GM21367 (cell line): ENCODE data around the gene LRRTM2.

Experiments
- ATAC-seq: cut with Tn5 transposase; IDR thresholded peaks from one replicate; pipeline ENCODE4 v1.9.1; 2021; ENCODE audit not compliant: unreplicated experiment

The LRRTM2 gene

DNA sequence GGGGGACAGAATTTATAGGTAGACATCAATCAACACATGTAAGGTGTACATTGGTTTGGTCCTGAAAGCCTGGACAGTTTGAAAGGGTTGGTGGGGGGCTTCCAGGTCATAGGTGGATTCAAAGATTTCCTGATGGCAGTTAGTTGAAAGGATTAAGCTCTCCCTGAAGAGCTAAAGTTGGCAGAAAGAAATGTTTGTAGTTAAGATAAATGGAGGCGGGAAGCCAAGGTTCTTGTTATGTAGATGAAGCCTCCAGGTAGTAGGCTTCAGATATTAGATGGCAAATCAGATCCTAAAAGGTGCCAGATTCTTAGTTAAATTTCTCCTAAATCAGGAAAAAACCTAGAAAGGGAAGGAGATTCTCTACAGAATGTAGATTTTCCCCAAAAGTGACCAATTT, 9.0 kb upstream of the LRRTM2 start:
- no peak for ATAC-seq

DNA sequence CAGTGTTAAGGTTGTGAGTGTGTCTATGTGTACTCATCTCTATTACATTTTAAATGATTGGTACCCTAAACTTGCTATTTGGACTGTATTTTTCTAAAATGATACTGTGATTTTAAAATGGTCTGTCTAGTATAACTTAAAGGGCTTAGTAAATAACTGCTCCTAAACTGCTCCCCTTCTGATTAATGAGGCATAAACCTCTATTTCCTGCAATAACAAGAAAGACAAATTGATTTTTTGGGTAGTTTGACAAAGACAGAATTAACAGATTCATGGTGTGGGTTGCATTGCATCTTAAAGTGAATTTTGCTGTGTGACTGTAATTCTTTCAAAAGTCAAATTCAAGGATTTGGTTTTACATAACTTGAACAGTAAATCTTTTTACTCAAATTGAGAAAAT, 8.1 kb upstream of the LRRTM2 start:
- ATAC-seq, result no peak

DNA sequence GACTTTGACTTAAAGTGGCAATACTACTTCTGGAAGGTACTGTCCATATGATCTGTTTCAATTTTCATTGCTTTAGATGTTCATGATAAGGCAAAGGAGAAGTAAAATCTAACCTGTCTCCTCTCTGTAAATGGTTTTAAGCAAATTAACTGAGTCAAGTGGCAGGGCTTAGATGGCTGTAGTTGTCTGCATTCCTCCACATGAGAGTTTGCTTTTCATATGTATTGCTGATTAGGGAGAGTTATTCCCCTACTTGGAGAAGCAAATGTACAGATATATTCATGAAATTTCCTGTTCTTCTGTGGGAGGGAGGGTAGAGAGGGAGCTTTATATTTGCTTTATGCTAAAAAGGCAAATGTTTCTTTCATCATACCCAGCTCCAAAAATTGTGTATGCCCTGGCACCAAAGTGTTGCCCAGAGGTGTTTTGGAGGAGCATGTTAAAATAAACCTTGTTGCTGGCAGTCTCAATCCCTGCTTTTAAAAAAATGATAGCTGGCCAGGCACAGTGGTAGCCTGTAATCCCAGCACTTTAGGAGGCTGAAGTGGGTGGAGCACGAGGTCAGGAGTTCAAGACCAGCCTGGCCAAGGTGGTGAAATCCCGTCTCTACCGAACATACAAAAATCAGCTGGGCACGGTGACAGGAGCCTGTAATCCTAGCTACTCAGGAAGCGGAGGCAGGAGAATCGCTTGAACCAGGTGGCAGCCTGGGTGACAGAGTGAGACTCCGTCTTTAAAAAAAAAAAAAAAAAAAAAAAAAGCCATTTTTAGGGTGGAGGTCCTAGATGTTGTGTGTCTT, 3.5 kb upstream of the LRRTM2 start:
- ATAC-seq, result no peak

DNA sequence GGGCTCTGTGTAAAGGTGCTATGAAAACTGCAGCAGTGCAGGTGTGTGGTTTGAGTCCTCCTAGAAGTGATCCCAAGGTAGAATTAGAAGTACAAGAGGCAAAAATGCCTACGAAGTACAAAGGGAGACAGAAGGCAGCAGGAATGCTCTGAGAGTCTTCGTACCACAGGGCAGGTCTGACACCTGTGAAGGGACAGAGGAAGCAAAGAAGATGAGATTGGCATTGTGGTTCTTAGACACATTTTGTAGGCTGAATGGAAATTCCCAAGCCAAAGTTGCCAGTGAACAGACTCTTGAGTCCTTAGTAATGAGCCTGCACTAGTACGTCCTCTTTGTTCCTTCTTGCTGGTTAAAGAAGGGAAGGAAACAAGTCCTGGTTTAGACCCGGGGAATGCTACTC, 1.7 kb upstream of the LRRTM2 start:
- no peak for ATAC-seq

DNA sequence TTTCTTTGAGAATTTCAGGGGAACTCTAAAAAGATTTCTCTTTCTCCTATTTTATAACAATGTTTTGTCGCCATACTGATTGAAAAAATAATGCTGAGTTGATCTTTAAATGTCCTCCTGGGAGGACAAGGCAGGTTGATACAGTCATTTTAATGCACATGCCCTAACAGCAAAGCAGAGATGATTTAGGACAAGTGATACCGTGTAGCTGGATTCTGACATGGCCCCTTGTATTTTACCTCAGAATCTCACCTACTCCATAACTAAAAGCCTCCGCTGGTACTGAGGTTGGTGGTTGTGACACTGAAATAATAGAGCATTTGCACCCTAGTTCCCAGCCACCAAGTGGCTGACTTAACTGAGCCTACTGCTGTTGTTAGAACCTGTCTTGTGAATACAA, 811 bp upstream of the LRRTM2 start:
- ATAC-seq, result no peak

DNA sequence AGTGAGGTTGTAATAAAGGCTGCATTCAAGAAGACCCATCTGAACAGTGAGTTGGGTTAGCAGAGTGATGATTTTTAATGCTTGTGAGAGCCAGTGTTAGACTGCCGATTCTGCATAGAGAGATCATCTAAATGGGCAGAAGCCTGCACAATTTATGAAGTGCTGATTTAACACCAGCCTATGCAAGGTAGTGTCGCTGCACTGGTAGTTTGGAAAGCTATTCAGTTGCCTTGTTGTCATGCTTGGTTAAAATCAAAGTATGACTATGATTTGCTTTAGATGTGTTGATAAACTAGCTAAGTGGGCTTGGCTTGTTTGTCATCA, 379 bp upstream of the LRRTM2 start:
- ATAC-seq, result no peak

DNA sequence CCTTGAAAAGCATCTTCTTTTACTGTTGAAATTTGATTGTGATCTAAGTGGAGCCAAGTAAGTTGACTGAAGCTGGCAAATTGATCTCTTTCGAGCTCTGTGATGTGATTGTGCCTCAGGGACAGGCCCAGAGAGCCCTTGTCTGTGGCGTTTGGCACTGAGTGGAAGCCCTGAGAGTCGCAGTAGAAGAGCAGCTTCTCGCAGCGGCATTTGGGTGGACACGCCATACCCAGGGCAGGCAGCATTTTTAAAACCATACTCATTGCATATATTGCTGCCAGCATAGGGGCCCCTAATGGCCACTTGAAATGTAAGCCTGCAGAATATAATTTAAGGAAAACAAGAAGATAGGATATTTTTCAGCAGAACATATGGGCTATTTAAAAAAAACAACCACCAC, 894 bp downstream of the LRRTM2 start:
- ATAC-seq, result no peak

DNA sequence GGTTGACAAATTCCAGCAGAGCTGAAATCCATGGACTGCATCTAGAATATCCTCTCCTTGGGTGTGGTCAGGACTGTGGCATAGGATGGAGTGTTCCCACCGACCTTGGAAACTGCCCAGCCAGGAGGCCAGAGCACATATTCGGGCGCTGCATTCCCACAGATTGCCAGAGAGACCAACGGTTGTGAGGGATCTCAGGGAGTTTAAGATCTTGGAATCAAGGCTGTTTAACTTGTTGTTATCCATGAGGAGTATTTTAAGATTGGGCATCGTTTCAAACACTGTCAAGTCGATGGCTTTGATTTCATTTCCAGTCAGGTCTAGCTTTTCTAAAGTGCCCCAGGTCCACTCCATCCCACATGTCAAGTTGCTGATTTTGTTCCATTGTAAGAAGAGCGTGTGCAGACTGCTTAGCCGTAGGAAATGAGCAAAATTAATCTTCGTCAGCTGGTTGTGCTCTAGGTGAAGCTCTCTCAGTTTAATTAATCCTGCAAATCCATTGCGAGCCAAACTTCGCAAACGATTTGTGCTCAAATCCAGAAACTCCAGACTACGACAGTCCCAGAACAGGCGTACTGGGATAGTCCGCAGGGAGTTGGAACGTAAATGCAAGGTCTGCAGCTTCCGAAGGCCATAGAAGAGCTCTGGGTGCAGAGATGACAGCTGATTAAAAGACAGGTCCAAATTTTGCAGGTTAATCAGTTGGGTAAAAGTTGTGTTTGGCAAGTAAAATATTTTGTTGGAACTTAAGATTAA, 1.5 kb downstream of the LRRTM2 start:
- ATAC-seq, result no peak

DNA sequence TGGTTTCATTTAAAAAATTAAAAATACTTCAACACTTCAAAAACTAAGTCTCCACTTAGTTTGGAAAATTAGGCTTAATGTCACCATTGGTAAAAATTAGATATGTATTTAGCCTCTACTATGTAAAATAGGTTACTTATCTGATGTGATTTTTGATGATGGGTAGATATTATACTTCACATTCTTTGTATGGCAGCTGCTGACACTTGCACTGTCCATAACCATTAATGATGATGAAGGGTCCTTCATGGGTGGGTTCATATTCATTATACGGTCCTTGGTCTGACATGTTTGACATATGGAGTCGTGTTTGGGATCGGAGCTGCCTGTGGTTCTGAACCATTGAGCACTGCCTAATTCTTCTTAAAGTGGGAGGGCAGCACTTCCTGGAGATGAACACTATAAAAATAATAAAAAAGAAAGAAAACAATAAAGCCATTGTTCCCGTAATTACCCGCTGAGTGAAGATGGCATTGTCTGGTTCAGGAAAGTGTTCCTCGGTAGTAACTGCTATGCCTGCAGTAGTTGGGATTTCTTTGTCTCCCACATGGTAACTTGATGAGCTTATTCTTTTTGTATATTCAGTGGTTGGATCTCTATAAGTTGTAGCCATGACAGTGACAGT, 2.2 kb downstream of the LRRTM2 start:
- ATAC-seq, result no peak

DNA sequence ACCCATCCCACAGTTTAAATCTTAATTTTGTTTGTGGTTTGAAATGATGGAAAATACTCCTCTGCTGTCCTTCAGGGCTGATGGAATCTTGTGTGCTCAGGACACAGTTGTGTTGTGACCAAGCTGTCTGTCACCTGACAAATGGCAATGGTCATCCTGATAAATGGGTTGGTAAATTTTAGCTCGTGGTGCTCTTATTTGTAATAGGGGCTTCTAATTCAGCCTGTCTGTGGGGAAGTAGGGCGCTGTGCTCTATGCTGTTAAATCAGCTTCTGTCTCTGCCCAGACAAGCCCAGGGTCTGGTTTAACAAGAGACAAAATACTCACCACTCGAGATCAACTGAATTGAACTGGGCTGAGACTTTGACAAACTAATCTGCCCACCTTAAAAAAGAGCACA, 4.5 kb downstream of the LRRTM2 start:
- no peak for ATAC-seq

DNA sequence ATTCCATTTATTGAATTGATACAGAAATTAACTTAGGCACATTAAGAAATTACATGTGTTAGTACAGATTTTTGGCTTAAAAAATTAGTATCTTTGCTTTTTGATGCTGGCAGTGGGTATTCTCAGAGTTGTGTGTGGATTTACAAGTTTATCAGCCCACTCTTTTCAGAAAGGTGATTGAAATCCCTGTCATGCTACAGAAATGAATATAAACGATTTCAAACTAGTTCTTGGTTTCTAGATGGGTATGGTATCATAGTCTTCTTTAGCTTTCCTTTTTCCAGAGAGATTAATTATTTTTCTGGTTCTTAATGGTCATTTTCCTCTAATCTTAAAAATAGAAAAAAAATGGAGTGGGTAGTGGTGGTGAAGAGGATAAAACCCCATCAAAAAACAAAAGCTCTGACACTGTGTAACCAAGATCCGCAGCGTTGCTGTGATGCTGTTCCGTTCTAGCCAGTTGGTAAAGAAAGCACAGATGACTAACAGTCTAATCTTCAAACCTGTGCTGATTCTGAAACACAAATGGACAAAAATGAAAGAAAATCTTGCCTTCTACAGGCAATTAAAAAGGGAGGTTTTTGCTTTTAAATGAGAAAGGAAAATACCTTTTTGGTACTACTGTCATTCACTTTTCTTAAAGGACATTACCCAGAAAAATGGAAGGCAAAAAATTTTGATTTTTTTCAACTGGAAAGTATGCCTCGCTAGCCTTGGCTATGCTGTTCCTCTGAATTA, 5.2 kb downstream of the LRRTM2 start:
- no peak for ATAC-seq

DNA sequence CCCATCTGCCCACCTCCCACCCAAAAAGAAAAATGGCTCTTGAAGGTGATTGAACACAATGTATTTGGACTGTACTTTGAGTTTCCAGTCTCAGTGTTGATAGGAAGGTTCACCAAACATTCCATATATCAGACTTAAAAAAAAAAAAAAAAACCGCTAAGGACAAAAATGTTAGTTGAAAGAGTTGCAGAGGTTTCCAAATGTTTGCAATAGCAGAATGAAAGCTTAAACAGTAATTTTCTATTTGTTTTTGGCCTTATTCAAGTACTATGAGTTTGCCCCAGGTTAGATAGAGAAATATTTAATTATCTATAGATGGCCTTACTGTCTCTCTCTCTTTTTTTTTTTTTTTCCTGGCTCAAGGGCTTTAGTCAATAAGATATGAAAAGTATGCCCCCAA, 6.1 kb downstream of the LRRTM2 start:
- no peak for ATAC-seq

DNA sequence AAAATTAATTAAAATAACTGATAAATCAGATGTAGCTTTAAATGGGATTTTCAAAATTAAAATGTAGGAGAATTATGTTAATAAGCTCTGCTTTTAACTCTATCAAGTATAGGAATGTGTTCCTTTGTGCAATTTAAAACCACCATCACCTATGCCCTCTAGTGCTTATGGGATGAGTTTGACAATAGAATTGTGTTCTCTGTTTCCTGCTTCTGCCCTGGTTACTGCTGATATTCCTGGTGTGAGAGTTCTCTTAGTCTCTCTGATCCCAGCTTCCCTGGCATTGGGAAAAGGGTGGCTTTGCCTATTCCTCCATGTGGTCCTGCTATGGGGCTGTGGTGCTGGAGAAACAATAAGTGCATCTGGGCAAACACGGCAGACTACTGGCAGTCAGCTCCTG, 8.1 kb downstream of the LRRTM2 start:
- no peak for ATAC-seq

DNA sequence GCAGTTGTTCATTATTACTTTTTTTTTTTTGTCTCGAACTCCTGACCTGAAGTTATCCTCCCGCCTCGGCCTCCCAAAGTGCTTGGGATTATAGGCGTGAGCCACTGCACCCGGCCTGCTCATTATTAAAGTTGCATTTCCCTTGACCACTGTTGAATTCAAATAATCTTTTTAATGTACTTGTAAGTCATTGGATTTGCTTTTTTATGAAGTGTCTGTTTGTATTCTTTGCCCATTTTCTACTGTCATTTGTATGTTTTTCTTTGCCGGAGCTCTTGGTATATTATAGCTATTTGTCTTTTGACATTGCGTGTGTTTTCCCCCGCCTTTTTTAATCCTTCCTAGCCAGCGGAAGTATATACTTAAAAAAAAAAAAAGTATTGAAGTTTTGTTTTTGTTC, 22.0 kb downstream of the LRRTM2 start:
- no peak for ATAC-seq

DNA sequence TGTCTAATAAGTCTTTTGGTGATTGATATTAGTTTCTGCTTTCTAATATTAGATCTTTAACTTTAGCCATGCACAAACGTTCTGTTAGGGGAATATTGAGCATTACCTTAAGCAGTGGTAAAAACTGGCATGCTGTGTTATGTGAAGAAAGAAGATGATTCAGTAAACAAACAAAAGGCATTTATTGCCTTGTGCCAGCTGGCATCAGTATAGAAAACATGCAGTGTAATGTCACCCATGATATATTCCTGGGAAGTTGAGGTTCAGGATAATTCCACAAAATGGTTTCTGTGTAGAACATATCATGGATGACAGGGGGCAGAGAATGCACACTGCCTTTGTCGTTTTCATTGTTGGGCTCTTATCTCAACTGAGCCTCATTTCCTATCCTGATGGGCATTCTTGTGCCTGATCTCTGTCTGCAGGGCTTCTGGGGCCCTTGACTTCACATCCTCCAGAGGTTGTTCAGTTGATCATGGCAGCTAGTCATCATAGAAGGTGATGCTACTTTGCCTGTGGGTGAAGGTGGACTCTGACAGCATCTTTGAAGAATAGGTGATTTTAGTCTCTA, 24.2 kb downstream of the LRRTM2 start:
- ATAC-seq, result no peak

DNA sequence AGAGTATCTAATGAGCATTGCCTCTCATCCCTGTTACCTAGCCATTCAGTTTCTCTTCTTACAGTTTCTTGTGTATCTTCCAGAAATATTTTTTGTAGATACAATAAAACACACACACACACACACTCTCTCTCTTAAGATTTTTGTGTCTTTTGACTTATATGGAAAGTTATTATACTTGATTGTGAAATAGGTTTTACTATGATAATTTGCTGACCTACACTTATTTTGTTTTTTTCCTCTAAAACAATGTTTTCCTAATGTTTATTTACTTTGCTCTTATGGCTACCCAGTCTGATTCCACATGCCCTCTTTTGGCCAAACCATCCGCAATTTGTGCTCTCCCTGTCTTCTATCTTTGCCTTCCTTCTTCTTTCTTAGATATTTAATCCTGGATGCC, 25.3 kb downstream of the LRRTM2 start:
- no peak for ATAC-seq

DNA sequence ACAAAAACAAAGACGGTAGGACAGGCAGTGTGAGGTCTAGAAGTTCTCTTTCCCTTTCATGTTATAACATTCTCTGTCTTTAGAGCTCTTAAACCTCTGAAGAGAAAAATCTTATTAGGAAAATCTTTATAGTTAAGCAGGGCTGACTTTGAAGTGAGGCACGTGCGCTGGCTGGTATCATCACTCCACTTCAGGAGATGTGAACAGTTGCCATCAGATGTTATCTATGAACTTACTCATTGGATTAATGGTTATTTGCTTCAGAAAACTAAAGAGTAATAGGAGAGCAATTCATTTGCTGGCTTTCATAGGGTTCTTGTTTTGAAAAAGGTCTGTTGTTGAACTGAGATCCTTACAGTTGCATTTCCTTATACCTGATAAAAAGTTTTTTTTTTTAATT, 25.7 kb downstream of the LRRTM2 start:
- no peak for ATAC-seq

DNA sequence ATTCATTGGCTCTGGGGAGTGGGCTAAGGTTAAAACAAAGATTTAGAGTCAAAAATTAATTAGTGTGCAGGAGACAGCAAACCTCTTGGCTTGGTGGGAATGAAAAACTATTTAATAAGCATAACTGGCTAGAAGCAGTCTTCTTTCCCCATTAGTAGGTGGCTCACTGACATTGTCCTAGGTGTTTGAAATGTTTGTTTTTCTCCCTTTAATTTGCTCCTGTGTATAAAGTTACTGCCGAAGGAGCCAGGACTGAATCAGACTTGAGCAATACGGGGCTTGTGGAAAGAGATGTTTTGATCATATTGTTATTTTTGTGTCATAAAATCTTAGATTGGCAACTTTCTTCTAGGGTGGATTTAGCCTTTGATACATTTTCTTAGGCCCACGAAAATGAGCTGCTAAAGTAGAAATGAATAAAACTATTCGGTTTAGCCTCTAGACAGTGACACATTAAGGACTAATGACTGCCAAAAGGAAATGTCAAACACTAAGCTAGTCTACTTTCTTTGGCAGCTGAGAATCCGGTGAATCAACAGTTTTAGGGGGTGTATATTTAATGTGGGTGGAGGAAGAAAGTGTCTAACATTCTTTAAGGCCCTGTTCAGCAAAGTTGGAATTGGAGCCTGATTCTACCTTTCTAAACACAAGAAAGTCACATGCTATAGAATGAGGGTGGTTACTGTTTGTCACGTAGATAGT, 30.2 kb downstream of the LRRTM2 start:
- no peak for ATAC-seq

DNA sequence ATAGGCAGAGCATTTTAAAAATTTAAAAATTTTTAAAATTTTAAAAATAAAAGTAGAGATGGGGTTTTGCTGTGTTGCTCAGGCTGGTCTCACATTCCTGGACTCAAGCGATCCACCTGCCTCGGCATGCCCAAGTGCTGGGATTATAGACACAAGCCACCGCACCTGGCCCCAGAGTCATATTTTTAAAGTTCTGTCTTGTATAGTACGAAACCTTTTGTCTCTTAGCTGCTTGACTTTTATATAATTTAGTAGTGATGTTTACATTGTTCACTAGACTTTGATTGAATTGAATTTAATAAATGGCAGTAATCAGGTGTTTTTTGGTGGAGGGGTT, 31.0 kb downstream of the LRRTM2 start:
- no peak for ATAC-seq

DNA sequence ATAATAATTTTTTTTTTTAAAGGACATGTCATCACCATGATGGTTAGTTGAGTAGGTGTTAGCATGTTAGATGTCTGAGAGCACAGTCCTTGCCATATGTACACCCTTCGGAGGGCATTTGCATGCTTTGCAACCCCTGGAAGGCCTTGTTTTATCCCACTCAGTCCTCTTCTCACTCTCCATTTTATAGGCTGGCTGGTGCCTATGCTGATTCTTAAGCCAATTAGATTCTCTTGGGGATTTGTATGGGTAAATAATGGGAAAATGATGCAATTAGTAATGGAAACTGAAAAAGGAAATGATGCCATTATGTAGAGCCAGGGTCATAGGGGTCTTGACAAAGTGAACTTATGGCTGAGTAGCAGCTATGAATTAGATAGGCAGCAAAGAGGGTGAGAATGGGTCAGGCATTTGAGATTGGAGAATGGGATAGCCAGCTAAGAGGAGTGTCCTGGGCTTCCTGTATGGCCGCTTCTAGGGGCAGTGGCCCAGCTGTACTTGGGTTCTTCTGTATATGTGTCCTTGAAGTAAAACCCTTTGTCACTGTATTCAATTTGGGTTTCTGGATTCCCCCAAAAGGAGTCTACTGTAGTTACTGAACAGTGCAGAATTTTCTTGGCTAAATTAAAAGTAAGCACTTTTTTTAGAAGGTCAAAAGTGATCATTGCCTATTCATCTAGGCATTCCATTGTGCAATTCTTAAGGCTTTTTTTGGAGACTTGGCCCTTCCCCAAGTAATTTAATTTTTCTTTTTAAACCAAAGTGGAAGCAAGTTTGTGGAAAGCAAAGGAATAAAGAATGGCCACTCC, 31.6 kb downstream of the LRRTM2 start:
- ATAC-seq, result no peak
